AML-193 (cell line): ENCODE measurements around the gene FTH1.
A peak's percentile ranks its signal among the peaks of the same experiment; 100 is the strongest.

Experiments
- DNase-seq, 2 experiments: peaks; one replicate each; lab custom pipeline; 2025; lab: John Stamatoyannopoulos, UW

The FTH1 gene

GRCh38 chr11:61948505-61948904 lies 18.9 kb downstream of the FTH1 start:
- no peak for DNase-seq

GRCh38 chr11:61947486-61948210 lies 19.8 kb downstream of the FTH1 start:
- peak; percentile 70 to 83 for DNase-seq

- DNase-seq, result no peak
Observed at GRCh38 chr11:61946894-61947293, 20.5 kb downstream of the FTH1 start.

- no peak for DNase-seq
Observed at GRCh38 chr11:61945191-61945590, 22.2 kb downstream of the FTH1 start.

- DNase-seq, result no peak
Observed at GRCh38 chr11:61940466-61940865, 27.0 kb downstream of the FTH1 start.

GRCh38 chr11:61935861-61936260 lies 31.6 kb downstream of the FTH1 start:
- no peak for DNase-seq

- no peak for DNase-seq
Observed at GRCh38 chr11:61930933-61931332, 36.5 kb downstream of the FTH1 start.

GRCh38 chr11:61928606-61929005 lies 38.8 kb downstream of the FTH1 start:
- DNase-seq, result no peak

- no peak for DNase-seq
Observed at GRCh38 chr11:61927501-61927900, 39.9 kb downstream of the FTH1 start.

- no peak for DNase-seq
Observed at GRCh38 chr11:61926235-61926634, 41.2 kb downstream of the FTH1 start.

GRCh38 chr11:61925736-61926135 lies 41.7 kb downstream of the FTH1 start:
- DNase-seq, result no peak

GRCh38 chr11:61924064-61924455 lies 43.4 kb downstream of the FTH1 start:
- no peak for DNase-seq

- no peak for DNase-seq
Observed at GRCh38 chr11:61923166-61924063, 44.0 kb downstream of the FTH1 start.

GRCh38 chr11:61922539-61922938 lies 44.9 kb downstream of the FTH1 start:
- peak; percentile 84 to 89 for DNase-seq

- DNase-seq, result no peak
Observed at GRCh38 chr11:61921446-61921845, 46.0 kb downstream of the FTH1 start.

- no peak for DNase-seq
Observed at GRCh38 chr11:61919705-61920631, 47.5 kb downstream of the FTH1 start.

GRCh38 chr11:61918938-61919704 lies 48.3 kb downstream of the FTH1 start:
- no peak for DNase-seq

- no peak for DNase-seq
Observed at GRCh38 chr11:61918251-61918937, 49.0 kb downstream of the FTH1 start.

- DNase-seq, result peak in 1 of 2 experiments; percentile 16
Observed at GRCh38 chr11:61917334-61918109, 49.9 kb downstream of the FTH1 start, which contains the start of gene RAB3IL1. TSS of gene RAB3IL1 (minus strand) at chr11:61917566. CDS start at chr11:61917367, 199 bp downstream.
